ENCODE results near the gene MEF2B. TPM values are rescaled to one million over a fixed set of nuclear protein-coding genes. Genes with fewer than 3 reads are reported as not detected.

The MEF2B gene
- total and polyA plus RNA-seq, 10 of the 15 experiments (the other 5 are each of a cell fraction or from before 2014, with no cell fraction given) = 0.09 to 33.0 (median 8.9) TPM

DNA sequence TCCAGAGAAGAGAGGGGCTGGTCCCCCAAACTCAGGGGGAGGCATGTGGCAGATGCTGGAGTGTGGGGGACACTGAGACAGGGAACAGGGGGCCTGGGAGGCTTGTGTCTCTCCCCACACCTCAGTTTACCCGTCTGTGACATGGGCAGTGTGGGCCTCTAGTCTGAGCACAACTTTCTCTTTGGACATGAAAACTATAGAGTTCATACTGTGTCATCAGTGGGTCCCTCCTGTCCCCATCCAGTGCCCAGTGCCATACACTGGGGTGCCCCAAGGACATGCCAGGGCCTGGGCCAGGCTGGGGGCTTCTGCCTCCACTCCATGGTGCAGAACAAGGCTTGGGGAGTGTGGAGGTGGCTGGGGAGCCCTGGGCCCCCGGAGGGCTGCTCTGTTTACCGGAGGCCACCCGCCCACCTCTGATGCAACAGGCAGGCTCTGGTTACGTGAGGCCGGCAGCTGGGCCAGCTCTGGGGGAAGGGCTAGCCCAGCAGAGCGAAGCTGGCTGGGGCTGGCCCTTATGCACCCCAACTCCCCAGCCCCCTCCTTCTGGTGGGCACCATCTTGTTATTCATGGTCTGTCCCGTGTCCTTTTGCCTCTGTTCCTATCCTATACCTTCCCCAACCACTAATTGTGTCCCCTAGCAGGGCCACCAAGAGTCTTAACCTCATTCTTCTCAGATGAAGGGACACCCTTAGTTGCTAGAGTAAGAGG, 1.9 kb upstream of the MEF2B start (continued):
- TF ChIP-seq CEBPZ (IDR thresholded peaks at IDR 0.05; ENCODE audit: low read depth, low read length) = no peak
- TF ChIP-seq ATF3 (IDR thresholded peaks at IDR 0.05; ENCODE audit: borderline replicate concordance, extremely low read depth, low read depth, low read length) = no peak
- no peak for TF ChIP-seq USF2 (IDR thresholded peaks at IDR 0.05; ENCODE audit: borderline replicate concordance, low read depth, low read length)
- 0 out of 2 replicates have a peak, but pooled peaks have one; percentile 39 for TF ChIP-seq PAX5 (IDR thresholded peaks at IDR 0.05; ENCODE audit: borderline replicate concordance, low read depth, low read length)
- TF ChIP-seq, protein P1, sequence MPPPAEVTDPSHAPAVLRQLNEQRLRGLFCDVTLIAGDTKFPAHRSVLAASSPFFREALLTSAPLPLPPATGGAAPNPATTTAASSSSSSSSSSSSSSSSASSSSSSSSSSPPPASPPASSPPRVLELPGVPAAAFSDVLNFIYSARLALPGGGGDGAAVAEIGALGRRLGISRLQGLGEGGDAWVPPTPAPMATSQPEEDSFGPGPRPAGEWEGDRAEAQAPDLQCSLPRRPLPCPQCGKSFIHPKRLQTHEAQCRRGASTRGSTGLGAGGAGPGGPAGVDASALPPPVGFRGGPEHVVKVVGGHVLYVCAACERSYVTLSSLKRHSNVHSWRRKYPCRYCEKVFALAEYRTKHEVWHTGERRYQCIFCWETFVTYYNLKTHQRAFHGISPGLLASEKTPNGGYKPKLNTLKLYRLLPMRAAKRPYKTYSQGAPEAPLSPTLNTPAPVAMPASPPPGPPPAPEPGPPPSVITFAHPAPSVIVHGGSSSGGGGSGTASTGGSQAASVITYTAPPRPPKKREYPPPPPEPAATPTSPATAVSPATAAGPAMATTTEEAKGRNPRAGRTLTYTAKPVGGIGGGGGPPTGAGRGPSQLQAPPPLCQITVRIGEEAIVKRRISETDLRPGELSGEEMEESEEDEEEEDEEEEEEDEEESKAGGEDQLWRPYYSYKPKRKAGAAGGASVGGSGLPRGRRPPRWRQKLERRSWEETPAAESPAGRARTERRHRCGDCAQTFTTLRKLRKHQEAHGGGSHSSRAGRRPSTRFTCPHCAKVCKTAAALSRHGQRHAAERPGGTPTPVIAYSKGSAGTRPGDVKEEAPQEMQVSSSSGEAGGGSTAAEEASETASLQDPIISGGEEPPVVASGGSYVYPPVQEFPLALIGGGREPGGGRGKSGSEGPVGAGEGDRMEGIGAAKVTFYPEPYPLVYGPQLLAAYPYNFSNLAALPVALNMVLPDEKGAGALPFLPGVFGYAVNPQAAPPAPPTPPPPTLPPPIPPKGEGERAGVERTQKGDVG (CRISPR knock-in tag; IDR thresholded peaks at IDR 0.05) = no peak
- TF ChIP-seq ELK1 (IDR thresholded peaks at IDR 0.05; ENCODE audit: low read depth, low read length) = no peak
- no peak for TF ChIP-seq ZNF217 (IDR thresholded peaks at IDR 0.05)
- TF ChIP-seq EP300 (IDR thresholded peaks at IDR 0.05; ENCODE audit: borderline replicate concordance in 1 of 2, control insufficient read depth in 1 of 2, low read depth in 2 of 2, low read length in 2 of 2) = no peak
- TF ChIP-seq EGR1 (IDR thresholded peaks at IDR 0.05; ENCODE audit: borderline replicate concordance in 1 of 2, low read depth in 2 of 2, low read length in 2 of 2) = peak in 1 of 2 experiments; percentile 68; a peak in 1 of 3 replicates
- no peak for TF ChIP-seq ASH2L (IDR thresholded peaks at IDR 0.05; ENCODE audit: borderline replicate concordance, low read depth)
- TF ChIP-seq KAT2A (conservative IDR thresholded peaks at IDR 0.05; ENCODE audit: control insufficient read depth, low read depth, low read length) = no peak
- TF ChIP-seq SREBF2 (IDR thresholded peaks at IDR 0.05; ENCODE audit: low read length) = no peak
- TF ChIP-seq DPF2 (IDR thresholded peaks at IDR 0.05) = 0 out of 2 replicates have a peak, but pooled peaks have one; percentile 35
- no peak for TF ChIP-seq BACH1 (IDR thresholded peaks at IDR 0.05; ENCODE audit: borderline replicate concordance)
- TF ChIP-seq BCL11A (IDR thresholded peaks at IDR 0.05; ENCODE audit: low read depth, low read length) = no peak
- no peak for TF ChIP-seq JUND (IDR thresholded peaks at IDR 0.05; ENCODE audit: low read depth, low read length)
- TF ChIP-seq POLR2AphosphoS2 (IDR thresholded peaks at IDR 0.05; ENCODE audit: low read depth, low read length) = no peak
- no peak for TF ChIP-seq PML (IDR thresholded peaks at IDR 0.05; ENCODE audit: low read length)
- TF ChIP-seq ATF2 (IDR thresholded peaks at IDR 0.05; ENCODE audit: low read length) = no peak
